IMR-90 (cell line): Measurements from ENCODE around the gene GPR108. TPM values are rescaled to one million over a fixed set of nuclear protein-coding genes. Genes with fewer than 3 reads are reported as not detected.

Experiments
- ATAC-seq: fragments of 200-7000 bp; cut with Tn5 transposase; 2 replicates; pipeline ENCODE4 v1.9.1; 2020; ENCODE audit warnings: low read depth, mild to moderate bottlenecking, moderate library complexity
- BruUV-seq: library from RNA; stranded (reverse); fragments of 400-500 nt; replicated peaks from 2 replicates; lab custom pipeline; 2021; lab: Mats Ljungman, UMichigan
- CTCF ChIA-PET: fragments of 300-600 bp; formaldehyde crosslinking; extraction: SDS; loops from one replicate; lab custom pipeline; 2021; ENCODE audit warnings: antibody characterized with exemption; lab: Yijun Ruan, JAX
- POLR2A ChIA-PET: fragments of 300-600 bp; sonication (Branson Sonifier 250); formaldehyde crosslinking; loops from one replicate; lab custom pipeline; 2022; ENCODE audit warnings: antibody characterized with exemption; ENCODE audit not compliant: unreplicated experiment; lab: Charles Lee
- DNase-seq: peaks from one replicate; pipeline ENCODE4 v3.0.0; 2013
- H2AFZ ChIP-seq: replicated peaks from 2 replicates; pipeline ENCODE3; 2013; ENCODE audit warnings: low read length, mild to moderate bottlenecking; ENCODE audit not compliant: poor library complexity
- H2AK5ac ChIP-seq: 2 replicates; pipeline ENCODE4 v1.6.1; 2013; ENCODE audit warnings: low read depth, low read length, inconsistent platforms
- H2AK9ac ChIP-seq: replicated peaks from 2 replicates; pipeline ENCODE3; 2013; ENCODE audit warnings: mild to moderate bottlenecking, low read depth, low read length, moderate library complexity; ENCODE audit not compliant: poor library complexity
- H2BK120ac ChIP-seq: 2 replicates; pipeline ENCODE4 v1.6.1; 2013; ENCODE audit warnings: low read depth, low read length, inconsistent platforms
- H2BK15ac ChIP-seq: 3 replicates; pipeline ENCODE4 v1.6.1; 2013; ENCODE audit warnings: low read depth, low read length, inconsistent platforms
- H2BK20ac ChIP-seq: 2 replicates; pipeline ENCODE4 v1.6.1; 2013; ENCODE audit warnings: low read depth, mild to moderate bottlenecking, inconsistent platforms, low read length, moderate library complexity
- H2BK5ac ChIP-seq: 2 replicates; pipeline ENCODE4 v1.6.1; 2013; ENCODE audit warnings: mild to moderate bottlenecking, low read depth, low read length, inconsistent platforms; ENCODE audit not compliant: poor library complexity, severe bottlenecking
- H3K14ac ChIP-seq: replicated peaks from 2 replicates; pipeline ENCODE4 v1.6.1; 2013; ENCODE audit warnings: low read depth, low read length, inconsistent platforms
- H3K18ac ChIP-seq: 2 replicates; pipeline ENCODE4 v1.6.1; 2013; ENCODE audit warnings: low read depth, low read length, control low read depth
- H3K23ac ChIP-seq: 2 replicates; pipeline ENCODE4 v1.6.1; 2013; ENCODE audit warnings: low read depth, low read length, inconsistent platforms
- H3K27ac ChIP-seq: 2 replicates; pipeline ENCODE4 v1.5.1; 2013; ENCODE audit warnings: mild to moderate bottlenecking, control low read depth, low read length; ENCODE audit not compliant: insufficient read depth
- H3K27me3 ChIP-seq: 2 replicates; pipeline ENCODE4 v1.6.1; 2013; ENCODE audit warnings: low read length; ENCODE audit not compliant: control insufficient read depth, insufficient read depth
- H3K36me3 ChIP-seq: 2 replicates; pipeline ENCODE4 v1.6.1; 2013; ENCODE audit warnings: low read length, mixed read lengths; ENCODE audit not compliant: control insufficient read depth, insufficient read depth
- H3K4ac ChIP-seq: 2 replicates; pipeline ENCODE4 v1.6.1; 2013; ENCODE audit warnings: low read depth, low read length, inconsistent platforms
- H3K4me1 ChIP-seq: 2 replicates; pipeline ENCODE4 v1.6.1; 2013; ENCODE audit warnings: low read length, mixed read lengths; ENCODE audit not compliant: control insufficient read depth, insufficient read depth
- H3K4me2 ChIP-seq: 2 replicates; pipeline ENCODE4 v1.6.1; 2013; ENCODE audit warnings: low read depth, mild to moderate bottlenecking, control low read depth, low read length, moderate library complexity
- H3K4me3 ChIP-seq: 2 replicates; pipeline ENCODE4 v1.5.1; 2013; ENCODE audit warnings: low read depth, mild to moderate bottlenecking, control low read depth, low read length, moderate library complexity; ENCODE audit not compliant: insufficient read depth
- H3K56ac ChIP-seq: 2 replicates; pipeline ENCODE4 v1.6.1; 2013; ENCODE audit warnings: low read length, inconsistent platforms; ENCODE audit not compliant: insufficient read depth; ENCODE audit errors: extremely low read depth
- H3K79me1 ChIP-seq, 2 experiments: 2 replicates each; pipeline ENCODE4 v1.6.1; 2013; ENCODE audit warnings: low read length in 2 of 2, inconsistent platforms in 1 of 2, low read depth in 1 of 2
- H3K9ac ChIP-seq: 2 replicates; pipeline ENCODE4 v1.6.1; 2013; ENCODE audit warnings: low read depth, low read length, control low read depth
- H3K9me1 ChIP-seq: 2 replicates; pipeline ENCODE4 v1.6.1; 2013; ENCODE audit warnings: low read length, inconsistent platforms; ENCODE audit not compliant: insufficient read depth
- H3K9me3 ChIP-seq: 2 replicates; pipeline ENCODE4 v1.6.1; 2013; ENCODE audit warnings: low read length; ENCODE audit not compliant: control insufficient read depth, insufficient read depth
- H4K20me1 ChIP-seq: 2 replicates; pipeline ENCODE4 v1.6.1; 2013; ENCODE audit warnings: low read length, inconsistent platforms; ENCODE audit not compliant: insufficient read depth
- H4K5ac ChIP-seq: 2 replicates; pipeline ENCODE4 v1.6.1; 2013; ENCODE audit warnings: mild to moderate bottlenecking, low read depth, low read length, control low read depth
- H4K8ac ChIP-seq, 2 experiments: 2 replicates each; pipeline ENCODE4 v1.6.1; 2013; ENCODE audit warnings: low read depth in 2 of 2, low read length in 2 of 2, control low read depth in 1 of 2, inconsistent platforms in 1 of 2
- H4K91ac ChIP-seq: 2 replicates; pipeline ENCODE4 v1.6.1; 2013; ENCODE audit warnings: low read depth, low read length, inconsistent platforms; ENCODE audit not compliant: insufficient read depth
- BHLHE40 ChIP-seq: fragments of 150-350 bp; IDR thresholded peaks from 2 replicates; pipeline ENCODE4 v1.6.1; 2016; ENCODE audit warnings: mild to moderate bottlenecking, low read depth, low read length
- CEBPB ChIP-seq: IDR thresholded peaks from 2 replicates; pipeline ENCODE4 v1.6.1; 2012; ENCODE audit warnings: low read depth, low read length, improper control_type of control experiment
- CHD1 ChIP-seq: IDR thresholded peaks from 2 replicates; pipeline ENCODE4 v1.6.1; 2012; ENCODE audit warnings: low read depth, low read length, improper control_type of control experiment
- FOS ChIP-seq: fragments of 150-350 bp; IDR thresholded peaks from 2 replicates; pipeline ENCODE4 v1.6.1; 2016; ENCODE audit warnings: low read depth, low read length
- MAFK ChIP-seq: IDR thresholded peaks from 2 replicates; pipeline ENCODE4 v1.6.1; 2012; ENCODE audit warnings: low read depth, low read length, improper control_type of control experiment
- MAZ ChIP-seq: IDR thresholded peaks from 2 replicates; pipeline ENCODE4 v1.6.1; 2012; ENCODE audit warnings: low read depth, mild to moderate bottlenecking, low read length, improper control_type of control experiment, moderate library complexity, borderline replicate concordance
- MXI1 ChIP-seq: IDR thresholded peaks from 2 replicates; pipeline ENCODE4 v1.6.1; 2012; ENCODE audit warnings: low read depth, mild to moderate bottlenecking, low read length, moderate library complexity, borderline replicate concordance
- NFE2L2 ChIP-seq: fragments of 150-350 bp; IDR thresholded peaks from 2 replicates; pipeline ENCODE4 v1.6.1; 2016; ENCODE audit warnings: low read depth, mild to moderate bottlenecking, low read length
- POLR2A ChIP-seq: IDR thresholded peaks from 2 replicates; pipeline ENCODE4 v1.6.1; 2012; ENCODE audit warnings: mild to moderate bottlenecking, low read depth, low read length
- RAD21 ChIP-seq: IDR thresholded peaks from 2 replicates; pipeline ENCODE4 v1.6.1; 2012; ENCODE audit warnings: low read length, improper control_type of control experiment
- RCOR1 ChIP-seq: IDR thresholded peaks from 2 replicates; pipeline ENCODE4 v1.6.1; 2012; ENCODE audit warnings: mild to moderate bottlenecking, low read length, improper control_type of control experiment; ENCODE audit not compliant: insufficient replicate concordance
- RFX5 ChIP-seq: IDR thresholded peaks from 2 replicates; pipeline ENCODE4 v1.8.0; 2012; ENCODE audit warnings: low read depth, mild to moderate bottlenecking, low read length, moderate library complexity
- SMC3 ChIP-seq: fragments of 150-350 bp; IDR thresholded peaks from 2 replicates; pipeline ENCODE4 v1.6.1; 2016; ENCODE audit warnings: low read depth, mild to moderate bottlenecking, antibody characterized with exemption, low read length, moderate library complexity
- WGBS, 2 experiments: methylation state at CpG; one replicate each; pipeline versions ENCODE4 v1.1.5 to v1.1.7; 2013; ENCODE audit warnings: missing lambda C conversion rate in 2 of 2; ENCODE audit not compliant: insufficient read length in 1 of 2; ENCODE audit errors: extremely low coverage in 2 of 2; 5-methylcytosine and 5-hydroxymethylcytosine counted together
- dilution Hi-C: fragments of 300-500 bp; cut with HindIII; formaldehyde crosslinking; loops from one replicate; pipeline ENCODE4 v1.14.3; 2018; ENCODE audit warnings: low sequenced_read_pairs; ENCODE audit not compliant: unreplicated experiment
- in situ Hi-C: fragments of 300-500 bp; cut with MboI; formaldehyde crosslinking; loops from 3 replicates; pipeline ENCODE4 v1.14.3; 2019; ENCODE audit warnings: low sequenced_read_pairs, inconsistent platforms, mixed read lengths
- intact Hi-C: fragments of 100-400 bp; cut with micrococcal nuclease; formaldehyde crosslinking; loops from 2 replicates; pipeline ENCODE4 v1.10.0; 2022
- polyA plus RNA-seq, 3 experiments: library from polyadenylated mRNA; depleted of rRNA; stranded (reverse); fragments of >200 nt; gene quantifications; 2 replicates each; pipeline ENCODE4 v1.2.3, GENCODE V29; 2012; ENCODE audit warnings: low replicate concordance in 1 of 3
- total RNA-seq: library from RNA; depleted of rRNA; stranded (reverse); fragments of >200 nt; gene quantifications from 2 replicates; pipeline ENCODE4 v1.2.3, GENCODE V29; 2012
- TF ChIP-seq, protein P1 (sequence below): fragments of 150-350 bp; IDR thresholded peaks from 2 replicates; pipeline ENCODE4 v1.6.1; 2017; ENCODE audit warnings: mild to moderate bottlenecking, antibody characterized with exemption, low read length, low read depth
- TF ChIP-seq, protein P2 (sequence below): conservative IDR thresholded peaks from 2 replicates; pipeline ENCODE4 v1.5.1; 2012; ENCODE audit warnings: mild to moderate bottlenecking, low read depth, low read length, improper control_type of control experiment
- TF ChIP-seq, protein P3 (sequence below): fragments of 150-350 bp; IDR thresholded peaks from 2 replicates; pipeline ENCODE4 v1.6.1; 2016; ENCODE audit warnings: low read depth, mild to moderate bottlenecking, low read length, moderate library complexity, borderline replicate concordance

Gene GPR108
- total and polyA plus RNA-seq, 2 of the 4 experiments (the other 2 are of a cell fraction), result 28.0 to 38.9 TPM

DNA sequence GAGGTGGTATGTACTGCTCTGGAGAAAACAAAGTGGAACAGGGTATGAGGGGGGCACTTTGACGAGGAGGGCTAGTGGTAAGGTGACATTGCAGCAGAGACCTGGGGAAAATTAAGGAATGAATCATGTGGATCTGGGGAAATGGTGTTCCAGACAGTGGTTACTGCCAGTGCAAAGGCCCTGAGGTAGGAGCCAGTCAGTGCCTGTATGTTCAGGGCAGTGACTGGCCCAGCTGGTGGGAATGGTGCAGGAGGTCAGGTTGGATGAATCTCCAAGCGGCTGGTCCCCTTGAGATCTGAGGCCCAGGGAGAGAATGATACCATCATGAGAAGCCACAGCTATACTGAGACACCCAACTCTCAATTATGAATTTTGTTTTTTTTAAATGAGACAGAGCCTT is 40.1 kb upstream of the GPR108 start:
- Histone ChIP-seq H4K20me1 (no peaks in the 10 kb centered on the region), H3K4ac (no peak overlapping the region), H4K91ac (no peak overlapping the region), H3K56ac (no peak overlapping the region), H2AK5ac (no peak overlapping the region), H2BK15ac (no peak overlapping the region), H3K9me1 (no peaks in the 10 kb centered on the region), H2BK5ac (no peak overlapping the region), H3K4me1 (no peaks in the 10 kb centered on the region), H2BK20ac (no peak overlapping the region), H3K9me3 (no peaks in the 10 kb centered on the region), H3K23ac (no peak overlapping the region), H3K4me3 (no peak overlapping the region), H2BK120ac (no peak overlapping the region), H4K8ac (no peak overlapping the region), H2AFZ (no peak overlapping the region), H4K5ac (no peak overlapping the region), H3K79me1 (no peaks in the 10 kb centered on the region), H3K14ac (no peak overlapping the region), H2AK9ac (no peak overlapping the region), H3K27ac (no peak overlapping the region), H3K9ac (no peak overlapping the region), H3K18ac (no peak overlapping the region), H3K27me3 (no peaks in the 10 kb centered on the region), H3K4me2 (no peak overlapping the region), H3K36me3 (no peaks in the 10 kb centered on the region)
- no TSS peak for BruUV-seq
- POLR2A ChIA-PET, result no interaction called here
- DNase-seq (no peak), ATAC-seq (no peak)
- CTCF ChIA-PET, result no interaction called here
- intact Hi-C loops (no loop called here), in situ Hi-C loops (no loop called here), dilution Hi-C loops (no loop called here)
- TF ChIP-seq, protein P1, sequence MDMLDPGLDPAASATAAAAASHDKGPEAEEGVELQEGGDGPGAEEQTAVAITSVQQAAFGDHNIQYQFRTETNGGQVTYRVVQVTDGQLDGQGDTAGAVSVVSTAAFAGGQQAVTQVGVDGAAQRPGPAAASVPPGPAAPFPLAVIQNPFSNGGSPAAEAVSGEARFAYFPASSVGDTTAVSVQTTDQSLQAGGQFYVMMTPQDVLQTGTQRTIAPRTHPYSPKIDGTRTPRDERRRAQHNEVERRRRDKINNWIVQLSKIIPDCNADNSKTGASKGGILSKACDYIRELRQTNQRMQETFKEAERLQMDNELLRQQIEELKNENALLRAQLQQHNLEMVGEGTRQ, result no peak
- TF ChIP-seq MAZ (no peak), RAD21 (no peak), SMC3 (no peak), MXI1 (no peak), FOS (no peak), POLR2A (no peak), NFE2L2 (no peak), RFX5 (no peak), CEBPB (no peak), RCOR1 (no peak), BHLHE40 (no peak), CHD1 (no peak), MAFK (no peak)
- TF ChIP-seq, protein P2, sequence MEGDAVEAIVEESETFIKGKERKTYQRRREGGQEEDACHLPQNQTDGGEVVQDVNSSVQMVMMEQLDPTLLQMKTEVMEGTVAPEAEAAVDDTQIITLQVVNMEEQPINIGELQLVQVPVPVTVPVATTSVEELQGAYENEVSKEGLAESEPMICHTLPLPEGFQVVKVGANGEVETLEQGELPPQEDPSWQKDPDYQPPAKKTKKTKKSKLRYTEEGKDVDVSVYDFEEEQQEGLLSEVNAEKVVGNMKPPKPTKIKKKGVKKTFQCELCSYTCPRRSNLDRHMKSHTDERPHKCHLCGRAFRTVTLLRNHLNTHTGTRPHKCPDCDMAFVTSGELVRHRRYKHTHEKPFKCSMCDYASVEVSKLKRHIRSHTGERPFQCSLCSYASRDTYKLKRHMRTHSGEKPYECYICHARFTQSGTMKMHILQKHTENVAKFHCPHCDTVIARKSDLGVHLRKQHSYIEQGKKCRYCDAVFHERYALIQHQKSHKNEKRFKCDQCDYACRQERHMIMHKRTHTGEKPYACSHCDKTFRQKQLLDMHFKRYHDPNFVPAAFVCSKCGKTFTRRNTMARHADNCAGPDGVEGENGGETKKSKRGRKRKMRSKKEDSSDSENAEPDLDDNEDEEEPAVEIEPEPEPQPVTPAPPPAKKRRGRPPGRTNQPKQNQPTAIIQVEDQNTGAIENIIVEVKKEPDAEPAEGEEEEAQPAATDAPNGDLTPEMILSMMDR, result no peak
- TF ChIP-seq, protein P3, sequence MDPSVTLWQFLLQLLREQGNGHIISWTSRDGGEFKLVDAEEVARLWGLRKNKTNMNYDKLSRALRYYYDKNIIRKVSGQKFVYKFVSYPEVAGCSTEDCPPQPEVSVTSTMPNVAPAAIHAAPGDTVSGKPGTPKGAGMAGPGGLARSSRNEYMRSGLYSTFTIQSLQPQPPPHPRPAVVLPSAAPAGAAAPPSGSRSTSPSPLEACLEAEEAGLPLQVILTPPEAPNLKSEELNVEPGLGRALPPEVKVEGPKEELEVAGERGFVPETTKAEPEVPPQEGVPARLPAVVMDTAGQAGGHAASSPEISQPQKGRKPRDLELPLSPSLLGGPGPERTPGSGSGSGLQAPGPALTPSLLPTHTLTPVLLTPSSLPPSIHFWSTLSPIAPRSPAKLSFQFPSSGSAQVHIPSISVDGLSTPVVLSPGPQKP, result no peak
- no CpG with 5 or more reads among the region's 2 CpGs for WGBS, 2 experiments
